ENCODE results near the gene ZNF746. TPM values are rescaled to one million over a fixed set of nuclear protein-coding genes. Genes with fewer than 3 reads are reported as not detected.

Gene ZNF746
- total RNA-seq, 2 experiments from 2014 or later = 16.1 to 16.4 TPM

- DNase-seq = no peak
- Mint-ChIP-seq H3K4me3 (no peak overlapping the region), H3K27ac (no peak overlapping the region)
Observed at GRCh38 chr7:149431486-149432120, 66.0 kb downstream of the ZNF746 start.

GRCh38 chr7:149430192-149430591 is 67.4 kb downstream of the ZNF746 start:
- Mint-ChIP-seq H3K27ac (no peak overlapping the region), H3K36me3 (peaks cover 25% of the 10 kb centered on the region), H3K4me1 (no peaks in the 10 kb centered on the region), H3K4me3 (no peak overlapping the region), H3K9me3 (no peaks in the 10 kb centered on the region), H3K27me3 (no peaks in the 10 kb centered on the region)
- no peak for DNase-seq

More at GRCh38 chr7:149431486-149432120, 66.0 kb downstream of the ZNF746 start:
- H3K27me3 Mint-ChIP-seq = no peaks in the 10 kb centered on the region
- H3K4me1 Mint-ChIP-seq = no peaks in the 10 kb centered on the region
- H3K36me3 Mint-ChIP-seq = peaks cover 25% of the 10 kb centered on the region
- H3K9me3 Mint-ChIP-seq = no peaks in the 10 kb centered on the region

- Mint-ChIP-seq H3K4me3 (no peak overlapping the region), H3K27ac (no peak overlapping the region), H3K36me3 (peaks cover 19% of the 10 kb centered on the region), H3K9me3 (no peaks in the 10 kb centered on the region), H3K27me3 (peaks cover 4% of the 10 kb centered on the region), H3K4me1 (no peaks in the 10 kb centered on the region)
- no peak for DNase-seq
Observed at GRCh38 chr7:149427893-149428292, 69.7 kb downstream of the ZNF746 start.

GRCh38 chr7:149427096-149427680 is 70.4 kb downstream of the ZNF746 start:
- H3K36me3 Mint-ChIP-seq = peaks cover 16% of the 10 kb centered on the region
- peaks cover 4% of the 10 kb centered on the region for H3K27me3 Mint-ChIP-seq
- no peaks in the 10 kb centered on the region for H3K4me1 Mint-ChIP-seq
- H3K9me3 Mint-ChIP-seq = no peaks in the 10 kb centered on the region
- DNase-seq = no peak
- H3K27ac Mint-ChIP-seq = no peak overlapping the region
- no peak overlapping the region for H3K4me3 Mint-ChIP-seq

GRCh38 chr7:149423449-149424110 is 74.0 kb downstream of the ZNF746 start:
- Mint-ChIP-seq H3K36me3 (peaks cover under 1% of the 10 kb centered on the region), H3K9me3 (no peaks in the 10 kb centered on the region), H3K4me1 (peaks cover 5% of the 10 kb centered on the region), H3K27me3 (peaks cover 4% of the 10 kb centered on the region), H3K27ac (no peak overlapping the region), H3K4me3 (peak overlapping the region; percentile 25)
- DNase-seq = no peak

GRCh38 chr7:149422914-149423301 is 74.7 kb downstream of the ZNF746 start:
- Mint-ChIP-seq H3K4me3 (peak overlapping the region; percentile 53), H3K9me3 (no peaks in the 10 kb centered on the region), H3K27ac (peak overlapping the region; percentile 29), H3K4me1 (peaks cover 5% of the 10 kb centered on the region), H3K36me3 (no peaks in the 10 kb centered on the region), H3K27me3 (peaks cover 4% of the 10 kb centered on the region)
- DNase-seq = peak; percentile 37

Other genes with a start within 250 kb of the ZNF746 start
- 10 to 100 TPM; 14.4 to 16.2 TPM for gene ZNF783, start 235.6 kb downstream of the ZNF746 start, total RNA-seq
- 10 to 100 TPM; 18.9 to 19.3 TPM for gene ZNF777, start 36.7 kb downstream of the ZNF746 start, total RNA-seq